Anterior cingulate cortex (tissue), 58 donors: ENCODE data around the gene MED13L.
"Not testable (repeated sequence)": the region's sequence is repeated elsewhere in the genome, so short reads cannot be mapped to it uniquely, and the experiment has no call there.

ENCODE experiments used
- DNase-seq, 58 donors: peaks; one replicate each; lab custom pipeline; 2025; lab: John Stamatoyannopoulos, UW

The MED13L gene

DNA sequence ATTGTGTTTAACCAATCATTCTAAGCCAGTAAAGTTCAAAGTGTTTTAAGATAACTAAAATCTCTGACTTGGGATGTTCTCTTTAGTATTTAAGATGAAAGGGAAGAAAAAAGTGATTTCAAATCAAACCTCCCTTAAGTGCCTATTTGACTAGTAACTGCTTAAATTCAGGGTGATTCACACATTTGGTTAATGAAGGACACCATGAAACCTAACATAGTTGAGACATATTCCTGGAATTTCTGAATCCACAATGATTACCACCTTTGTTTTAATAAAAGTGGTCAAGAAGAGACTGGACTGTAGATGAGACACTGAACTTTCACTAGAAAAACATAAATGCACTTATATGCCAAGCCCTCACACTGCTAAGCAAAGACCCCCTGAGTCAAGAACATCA lies 138.7 kb downstream of the MED13L start:
- DNase-seq: no peak

DNA sequence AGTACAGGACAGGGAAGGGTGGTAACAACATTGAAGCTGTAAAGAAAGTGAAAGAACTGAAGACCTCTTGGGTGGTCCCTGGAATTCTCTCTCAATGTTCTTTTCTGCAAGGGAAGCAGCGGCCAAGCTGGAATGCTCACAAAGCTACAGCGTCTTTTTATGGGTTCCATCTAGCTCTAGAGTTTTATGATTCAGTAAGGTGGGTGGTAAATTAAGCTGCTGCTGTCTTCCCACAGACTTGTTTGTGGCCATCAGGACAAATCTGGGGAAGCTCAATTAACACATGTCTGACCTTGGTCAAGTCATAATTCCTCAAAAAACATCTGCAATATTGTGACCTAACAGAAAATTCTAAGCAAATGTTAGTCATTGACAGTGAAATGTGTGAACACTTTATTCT lies 139.1 kb downstream of the MED13L start:
- no peak for DNase-seq

DNA sequence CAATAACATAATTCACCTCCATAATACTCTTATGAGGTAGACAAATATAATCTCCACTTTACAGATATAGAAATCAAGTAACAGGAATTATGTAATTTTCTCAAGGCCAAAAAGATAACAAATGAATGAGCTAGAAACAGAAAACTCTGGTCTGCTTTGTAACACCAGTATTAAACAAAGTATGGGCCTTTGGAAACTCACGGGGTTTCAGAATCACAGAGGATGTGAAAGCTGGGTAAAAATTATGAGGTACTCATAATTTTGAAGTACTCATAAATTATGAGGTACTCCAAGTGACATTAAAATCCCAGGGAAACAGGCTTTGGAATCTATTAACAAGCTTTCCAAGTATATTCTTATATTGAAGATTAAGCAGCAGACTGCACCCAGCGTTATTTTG lies 140.2 kb downstream of the MED13L start:
- DNase-seq: no peak

DNA sequence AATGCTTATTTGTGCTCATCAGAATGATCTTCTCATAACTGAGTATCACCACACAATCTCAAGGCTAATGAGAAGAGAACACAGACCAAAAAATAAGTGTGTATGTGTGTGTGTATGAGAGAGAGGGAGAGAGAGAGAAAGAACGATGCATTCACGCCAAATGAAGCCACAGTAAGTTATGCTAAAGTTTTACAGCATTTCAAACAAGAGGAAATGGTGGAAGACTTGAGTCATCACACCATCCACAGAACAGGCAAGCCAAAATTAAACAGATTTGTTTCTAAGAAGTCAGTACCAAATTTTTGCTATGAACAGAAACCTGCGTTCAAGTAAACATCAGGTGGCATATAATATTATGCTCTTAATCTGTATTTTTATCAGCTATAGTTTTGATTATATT lies 141.2 kb downstream of the MED13L start:
- no peak for DNase-seq

DNA sequence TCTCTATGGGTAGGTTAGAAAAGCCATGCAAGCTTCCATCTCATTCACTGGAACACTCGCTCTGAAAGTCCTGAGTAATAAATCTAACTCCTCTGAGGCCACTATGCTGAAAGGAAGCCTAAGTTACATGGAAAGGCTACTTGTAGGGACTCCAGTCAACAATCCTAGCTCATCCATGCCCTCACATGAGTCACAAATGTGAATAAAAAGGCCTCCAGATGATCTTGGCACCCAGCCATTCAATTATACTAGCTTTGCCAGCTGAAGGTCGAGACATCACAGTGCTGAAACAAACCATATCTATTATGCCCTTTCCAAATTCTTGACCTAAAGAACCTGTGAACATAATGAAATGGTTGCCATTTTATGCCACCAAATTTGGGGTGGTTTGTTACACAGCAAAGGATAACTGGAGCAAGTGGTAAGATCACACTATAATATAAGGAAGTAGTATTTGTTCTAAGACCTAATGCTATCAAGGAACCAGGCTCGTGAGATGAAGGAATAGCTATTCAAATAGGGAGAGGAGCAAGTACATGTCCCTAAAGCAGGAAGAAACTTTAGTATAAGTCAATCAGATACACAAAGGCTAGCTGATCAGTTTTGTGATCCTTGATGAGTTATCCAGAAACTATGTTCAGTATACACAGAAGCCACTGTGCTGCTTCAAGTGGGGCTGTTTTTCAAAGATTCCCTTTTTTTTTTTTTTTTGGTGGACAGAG lies 142.1 kb downstream of the MED13L start:
- peak in 1 of 58 donors; percentile 57 for DNase-seq

DNA sequence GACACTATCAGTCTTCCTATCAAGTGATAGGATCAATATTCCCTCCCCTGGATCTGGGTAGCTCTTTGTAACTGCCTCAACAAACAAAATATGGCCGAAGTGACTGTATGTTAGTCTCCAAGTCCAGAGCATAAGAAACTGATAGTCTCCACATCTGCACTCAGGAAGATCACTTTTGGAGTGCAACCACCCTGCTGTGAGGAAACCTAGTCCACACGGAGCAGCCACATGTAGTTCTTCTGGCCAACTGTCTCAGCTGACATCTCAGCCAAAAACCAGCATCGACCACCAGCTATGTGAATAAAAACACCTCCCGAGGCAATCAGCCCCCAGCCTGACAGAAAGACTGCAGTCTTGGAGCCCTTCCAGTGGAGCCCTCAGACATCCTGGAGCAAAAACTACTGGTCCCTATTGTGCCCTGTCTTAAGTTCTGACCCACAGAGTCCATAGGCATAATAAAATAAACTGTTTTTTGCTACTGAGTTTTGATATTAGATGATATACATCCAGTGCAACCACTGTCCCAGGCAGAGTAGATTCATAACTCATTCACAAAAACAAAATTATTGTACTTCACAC lies 143.8 kb downstream of the MED13L start:
- DNase-seq: no peak

DNA sequence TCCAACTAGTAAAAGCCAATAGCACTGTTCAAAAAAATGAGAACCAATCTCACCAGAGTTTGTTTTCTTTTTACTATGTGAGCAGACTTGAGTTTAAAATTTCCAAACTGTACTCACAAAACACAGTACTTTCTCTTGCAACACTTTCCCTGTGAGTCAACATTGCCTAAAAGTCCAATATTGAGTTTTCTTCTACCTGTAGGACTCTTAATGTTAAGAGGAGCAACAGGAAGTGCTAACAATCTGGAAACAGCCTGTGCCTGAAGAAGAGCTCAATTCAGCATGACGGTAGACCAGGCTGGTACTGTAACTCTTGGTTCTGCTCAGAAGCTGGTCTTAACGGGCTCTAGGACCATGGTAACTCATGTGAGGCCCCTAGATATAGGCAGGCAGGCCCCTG lies 144.3 kb downstream of the MED13L start:
- DNase-seq: no peak

DNA sequence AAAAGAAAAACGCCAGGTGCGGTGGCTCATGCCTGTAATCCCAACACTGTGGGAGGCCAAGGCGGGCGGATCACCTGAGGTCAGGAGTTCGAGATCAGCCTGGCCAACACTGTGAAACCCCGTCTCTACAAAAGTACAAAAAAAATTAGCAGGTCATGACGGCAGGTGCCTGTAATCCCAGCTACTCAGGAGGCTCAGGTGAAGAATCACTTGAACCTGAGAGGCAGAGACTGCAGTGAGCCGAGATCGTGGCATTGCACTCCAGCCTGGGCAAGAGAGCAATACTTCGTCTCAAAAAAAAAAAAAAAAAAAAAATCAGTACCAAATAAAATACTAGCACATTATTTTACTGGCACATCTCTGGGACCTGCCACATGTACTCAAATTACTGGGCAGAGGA lies 145.5 kb downstream of the MED13L start:
- not testable (repeated sequence) for DNase-seq

DNA sequence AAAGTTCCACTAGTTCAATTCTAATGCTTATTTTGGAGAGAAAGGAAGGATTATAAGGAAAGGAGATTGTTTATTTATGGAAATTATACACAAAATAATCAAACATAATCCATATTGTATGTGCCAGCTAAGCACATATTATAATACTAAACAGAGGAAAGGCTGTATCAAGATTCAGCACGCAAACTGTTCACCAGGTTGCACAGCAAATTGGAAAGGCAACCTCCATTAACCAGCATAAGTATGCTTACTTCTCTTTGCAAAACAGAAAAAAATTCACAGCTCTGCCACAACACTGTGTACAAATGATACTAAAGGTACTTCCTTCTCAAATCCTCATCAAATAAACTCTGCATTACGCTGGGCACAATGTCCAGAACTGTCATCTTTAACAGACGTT lies 146.3 kb downstream of the MED13L start:
- no peak for DNase-seq

DNA sequence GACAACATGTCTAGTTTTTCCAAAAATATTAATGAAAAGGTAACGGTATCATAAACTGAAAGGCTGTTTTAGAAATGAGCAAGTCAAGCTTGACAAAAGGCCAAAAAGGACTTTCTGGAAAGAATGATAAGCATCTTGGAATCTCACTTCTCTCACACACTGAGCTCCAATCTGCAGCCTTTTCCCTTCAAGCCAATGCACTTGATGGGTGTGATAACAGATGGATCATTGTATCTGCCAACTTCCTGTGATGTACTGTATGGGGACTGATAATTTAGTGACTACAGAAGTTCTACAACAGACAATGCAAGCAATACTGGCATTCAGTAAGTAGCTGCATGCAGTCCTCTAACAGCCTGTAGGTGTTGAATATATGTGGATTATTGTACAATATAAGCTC lies 147.1 kb downstream of the MED13L start:
- DNase-seq: peak in 1 of 58 donors; percentile 3

DNA sequence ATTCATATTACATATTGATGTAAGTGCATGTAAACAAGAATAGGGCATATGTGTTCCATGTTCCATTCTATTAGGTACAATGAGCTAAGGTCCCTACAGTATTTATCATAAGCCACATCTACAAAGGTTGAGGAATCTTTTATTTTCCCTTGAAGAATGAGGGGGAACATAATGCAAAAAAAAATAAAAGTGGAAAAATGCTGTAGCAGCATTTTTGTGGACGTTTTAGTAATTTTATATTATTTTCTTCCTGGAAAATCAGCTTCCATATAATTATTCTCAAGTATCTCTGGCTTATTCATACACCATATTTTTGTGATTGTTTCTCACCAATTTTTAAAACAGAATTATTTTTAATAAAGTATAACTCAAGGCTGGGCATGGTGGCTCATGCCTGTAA lies 148.7 kb downstream of the MED13L start:
- no peak for DNase-seq

DNA sequence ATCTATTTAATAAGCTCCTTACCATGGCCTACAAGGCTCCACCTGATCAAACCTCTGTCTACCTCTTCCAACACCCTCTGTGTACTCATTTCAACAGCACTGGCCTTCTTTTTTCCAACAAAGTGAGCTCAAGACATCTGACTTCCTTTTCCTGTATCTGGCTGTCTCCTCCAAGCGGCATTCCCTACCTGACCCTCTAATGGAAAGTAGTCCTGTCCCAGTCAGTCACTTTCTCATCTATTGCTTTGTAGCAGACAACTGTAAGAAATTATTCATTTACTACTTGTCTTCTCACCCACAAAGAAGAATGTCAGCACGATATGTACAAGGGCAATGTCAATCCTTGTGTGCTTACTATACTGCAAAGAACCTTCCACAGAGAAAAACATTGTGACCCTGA lies 149.6 kb downstream of the MED13L start:
- DNase-seq: no peak

DNA sequence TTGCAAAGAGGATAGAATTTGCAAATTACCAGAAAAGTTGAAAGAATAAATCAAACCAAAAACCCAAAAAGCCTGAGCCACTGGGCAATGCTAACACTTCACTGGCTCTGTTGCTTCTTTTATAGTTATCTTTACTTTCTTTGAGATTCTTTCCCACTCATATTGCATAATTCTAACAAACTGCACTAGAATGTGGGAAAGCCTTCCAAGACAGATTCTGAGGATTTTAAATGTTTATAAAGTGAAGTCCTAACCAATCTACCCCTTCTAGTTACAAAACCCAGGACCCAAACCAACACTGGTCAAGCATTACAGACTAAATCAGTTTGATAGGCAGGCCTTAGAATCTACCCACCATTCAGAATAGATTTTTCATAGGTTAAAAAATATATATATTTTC lies 150.9 kb downstream of the MED13L start:
- no peak for DNase-seq

DNA sequence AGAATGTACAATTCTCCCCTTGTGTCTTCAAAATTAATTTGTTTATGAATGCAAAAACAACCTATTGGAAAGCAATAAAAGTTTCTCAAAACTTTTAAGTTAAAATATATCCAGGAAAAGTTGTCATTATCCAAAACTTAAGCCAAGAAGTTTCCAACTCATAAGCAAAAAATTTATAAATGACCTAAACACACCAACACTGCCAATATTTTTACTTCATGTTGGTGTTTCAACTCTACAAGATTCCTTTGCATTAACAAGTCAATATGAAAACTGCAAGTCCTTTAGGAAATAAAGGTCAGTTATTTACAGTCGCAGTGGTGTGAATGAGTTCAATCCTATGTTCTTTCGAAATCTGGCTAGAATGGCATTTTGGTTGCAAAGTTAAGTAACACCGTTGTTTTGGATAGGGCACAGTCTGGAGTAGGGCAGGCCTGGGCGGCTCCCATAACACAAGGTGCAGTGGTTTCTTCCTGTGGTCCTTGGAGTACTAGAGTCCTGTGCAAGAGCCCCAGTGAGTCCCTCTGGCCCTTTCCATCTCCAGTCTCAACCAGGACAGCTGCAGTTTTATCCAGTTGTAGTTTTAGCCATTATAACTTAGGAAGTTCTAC lies 151.4 kb downstream of the MED13L start:
- DNase-seq: no peak

DNA sequence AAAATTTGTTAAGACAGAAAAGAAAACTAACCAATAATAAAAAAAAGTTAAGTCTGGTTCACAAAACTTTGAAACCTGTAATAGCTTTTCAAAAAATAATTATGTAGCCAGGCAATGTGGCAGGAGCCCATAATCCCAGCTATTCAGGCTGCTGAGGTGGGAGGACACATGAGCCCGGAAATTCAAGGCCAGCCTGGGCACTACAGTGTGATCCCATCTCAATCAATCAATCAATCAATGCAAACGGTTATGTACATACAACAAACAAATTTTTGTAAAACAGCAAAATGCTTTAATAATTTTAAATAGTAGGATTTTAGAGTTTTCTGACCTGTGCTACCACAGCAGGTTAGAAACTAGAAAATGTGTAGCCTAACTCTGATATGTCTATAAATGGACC lies 152.4 kb downstream of the MED13L start:
- no peak for DNase-seq

DNA sequence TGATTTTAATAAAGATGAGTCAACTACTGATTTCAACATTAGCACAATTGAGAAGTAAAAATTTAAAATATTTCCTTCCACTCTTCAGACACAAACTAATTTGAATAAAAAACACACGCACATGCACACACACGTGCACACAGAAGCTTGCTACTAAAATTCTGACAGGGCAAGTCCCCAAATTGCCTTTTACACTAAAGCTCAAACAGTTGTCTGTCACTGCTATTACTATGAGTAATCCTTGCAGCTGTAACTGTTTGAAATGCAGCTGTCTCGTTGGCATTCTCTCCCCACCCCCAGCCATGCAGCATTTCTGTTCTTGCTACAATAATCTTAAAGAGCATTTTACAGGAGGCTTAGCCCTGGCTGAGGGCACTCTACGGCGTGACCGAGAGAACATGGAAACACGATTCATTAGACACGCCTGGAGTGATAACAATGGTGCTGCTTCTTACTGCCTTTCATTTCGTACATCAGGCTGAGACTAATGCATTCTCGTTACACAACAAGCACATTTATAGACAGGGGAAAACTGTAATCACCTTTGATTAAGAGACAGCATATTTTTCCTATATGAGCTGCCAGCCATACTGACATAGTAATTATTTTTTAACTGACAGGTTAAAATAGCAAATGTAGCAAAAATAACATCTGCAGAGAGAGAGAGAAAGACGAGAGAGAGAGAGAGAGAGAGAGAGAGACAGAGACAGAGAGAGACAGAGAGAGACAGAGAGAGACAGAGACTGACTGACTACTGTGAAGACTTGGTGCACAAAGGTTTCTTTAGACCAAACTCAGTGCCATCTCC lies 153.8 kb downstream of the MED13L start:
- peak in 32 of 58 donors; percentile 5 to 64 (median 21) for DNase-seq

DNA sequence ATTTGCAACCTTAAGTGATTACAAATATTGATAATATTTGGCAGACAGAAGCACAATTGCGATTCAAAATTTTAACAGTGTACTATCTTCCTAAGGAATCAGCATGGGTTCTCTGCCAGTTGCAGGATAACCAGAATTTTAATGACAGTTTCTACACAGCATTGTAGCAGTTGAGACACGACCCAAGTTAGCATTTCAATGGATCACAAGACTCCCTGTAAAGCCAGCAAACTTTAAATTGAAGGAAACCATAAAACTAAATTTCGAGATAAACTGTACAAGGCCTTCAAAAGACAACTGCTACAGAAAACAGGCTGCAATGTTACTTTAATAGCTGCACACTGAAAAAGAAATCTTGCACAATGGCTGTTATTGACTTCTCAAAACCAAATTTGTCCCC lies 154.9 kb downstream of the MED13L start:
- DNase-seq: no peak

DNA sequence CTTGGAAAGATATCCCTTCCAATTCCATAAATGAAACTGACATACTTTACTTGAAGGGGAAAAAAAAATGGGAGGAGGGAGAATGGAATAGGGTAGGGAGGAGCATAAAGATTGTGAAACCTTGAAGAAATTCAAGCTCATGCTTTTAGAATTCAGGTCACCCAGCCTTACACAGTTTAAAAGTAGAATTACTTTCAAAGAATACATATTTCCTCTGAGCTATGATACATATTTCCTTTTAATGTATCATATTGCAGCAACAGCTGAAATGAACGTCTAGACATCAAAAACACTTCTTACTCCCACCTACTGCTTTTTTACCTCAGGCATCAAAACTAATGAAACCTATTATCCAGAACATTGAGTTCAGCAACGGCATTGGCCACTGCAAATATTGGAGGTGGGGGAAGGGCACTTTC lies 156.0 kb downstream of the MED13L start:
- no peak for DNase-seq

DNA sequence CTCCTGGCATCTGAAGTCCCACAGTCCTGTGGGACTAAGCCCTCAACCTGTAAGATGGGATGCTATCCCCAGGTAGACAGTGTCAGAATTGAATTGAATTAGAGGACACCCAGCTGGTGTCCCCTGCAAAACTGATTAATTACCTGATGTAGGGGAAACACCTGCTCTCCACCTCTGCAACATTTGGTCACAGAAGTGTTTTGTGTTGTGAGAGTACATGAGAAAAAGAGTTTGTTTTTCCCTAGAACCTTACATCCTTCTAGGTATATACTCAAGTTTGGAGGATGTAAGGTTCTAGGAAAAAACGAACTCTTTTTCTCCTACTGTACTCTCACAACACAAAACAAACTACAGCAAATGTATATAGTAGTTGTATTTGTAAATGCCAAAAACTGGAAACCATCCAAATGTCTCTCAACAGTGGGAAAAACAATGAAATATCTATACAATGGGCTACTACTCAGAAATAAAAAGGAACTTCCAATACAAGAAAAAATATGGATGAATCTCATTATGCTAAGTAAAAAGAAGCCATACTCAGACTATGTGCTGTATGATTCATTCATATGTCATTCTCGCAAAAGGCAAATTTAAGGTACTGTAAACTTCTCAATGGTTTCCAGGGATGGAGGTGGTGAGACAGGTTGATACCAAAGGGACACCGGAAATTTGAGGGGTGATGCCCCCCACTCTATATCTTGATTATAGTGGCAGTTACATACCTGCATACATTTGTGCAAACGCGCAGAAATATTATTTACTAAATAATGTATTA lies 160.7 kb downstream of the MED13L start:
- no peak for DNase-seq

DNA sequence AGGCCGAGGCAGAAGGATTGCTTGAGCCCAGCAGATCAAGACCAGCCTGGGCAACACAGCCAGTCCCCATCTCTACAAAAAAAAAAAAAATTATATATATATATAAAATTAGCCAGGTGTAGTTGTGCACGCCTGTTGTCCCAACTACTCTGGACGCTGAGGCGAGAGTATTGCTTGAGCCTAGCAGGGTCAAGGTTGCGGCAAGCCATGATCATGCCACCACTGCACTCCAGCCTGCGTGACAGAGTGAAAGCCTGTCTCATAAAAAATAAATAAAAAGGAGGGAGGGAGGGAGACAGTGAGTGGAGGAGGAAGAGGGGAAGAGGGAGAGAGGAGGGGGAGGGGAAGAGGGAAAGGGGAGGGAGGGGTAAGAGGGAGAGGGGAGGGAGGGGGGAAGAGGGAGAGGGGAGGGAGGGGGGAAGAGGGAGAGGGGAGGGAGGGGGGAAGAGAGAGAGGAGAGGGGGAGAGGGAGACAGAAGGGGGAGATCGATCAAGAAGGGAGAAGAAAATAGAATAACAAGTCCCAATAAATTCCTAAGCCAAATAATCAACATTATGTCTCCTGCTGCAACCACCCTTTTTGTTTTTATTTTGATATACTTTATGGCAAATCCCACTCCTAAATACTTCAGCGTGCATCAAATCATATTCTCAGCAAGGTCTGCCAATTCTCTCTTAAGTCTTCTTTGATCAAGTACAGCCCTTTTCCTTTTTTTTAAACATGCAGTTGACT lies 163.9 kb downstream of the MED13L start:
- DNase-seq: no peak
